GM19372 (cell line): ENCODE data around the gene DMRTB1.
"Not testable (repeated sequence)": the region's sequence is repeated elsewhere in the genome, so short reads cannot be mapped to it uniquely, and the experiment has no call there.

Experiments used
- ATAC-seq: cut with Tn5 transposase; IDR thresholded peaks from one replicate; pipeline ENCODE4 v1.9.1; 2021; ENCODE audit warnings: mild to moderate bottlenecking, low read depth, moderate library complexity; ENCODE audit not compliant: unreplicated experiment

DMRTB1 gene

DNA sequence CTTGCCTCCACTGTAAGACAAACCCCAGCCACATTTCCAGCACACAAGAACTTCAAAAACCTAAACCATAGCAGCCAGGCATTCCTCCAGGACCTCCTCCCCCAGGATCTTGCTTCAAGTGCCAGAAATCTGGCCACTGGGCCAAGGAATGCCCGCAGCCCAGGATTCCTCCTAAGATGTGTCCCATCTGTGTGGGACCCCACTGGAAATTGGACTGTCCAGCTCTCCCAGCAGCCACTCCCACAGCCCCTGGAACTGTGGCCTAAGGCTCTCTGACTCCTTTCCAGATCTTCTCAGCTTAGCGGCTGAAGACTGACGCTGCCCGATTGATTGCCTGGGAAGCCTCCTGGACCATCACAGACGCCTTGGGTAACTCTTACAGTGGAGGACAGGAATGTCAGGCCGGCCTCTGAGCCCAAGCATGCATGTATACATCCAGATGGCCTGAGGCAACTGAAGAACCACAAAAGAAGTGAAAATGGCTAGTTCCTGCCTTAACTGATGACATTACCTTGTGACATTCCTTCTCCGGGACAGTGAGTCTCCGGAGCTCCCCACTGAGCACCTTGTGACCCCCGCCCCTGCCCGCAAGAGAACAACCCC lies 24.7 kb upstream of the DMRTB1 start:
- not testable (repeated sequence) for ATAC-seq

DNA sequence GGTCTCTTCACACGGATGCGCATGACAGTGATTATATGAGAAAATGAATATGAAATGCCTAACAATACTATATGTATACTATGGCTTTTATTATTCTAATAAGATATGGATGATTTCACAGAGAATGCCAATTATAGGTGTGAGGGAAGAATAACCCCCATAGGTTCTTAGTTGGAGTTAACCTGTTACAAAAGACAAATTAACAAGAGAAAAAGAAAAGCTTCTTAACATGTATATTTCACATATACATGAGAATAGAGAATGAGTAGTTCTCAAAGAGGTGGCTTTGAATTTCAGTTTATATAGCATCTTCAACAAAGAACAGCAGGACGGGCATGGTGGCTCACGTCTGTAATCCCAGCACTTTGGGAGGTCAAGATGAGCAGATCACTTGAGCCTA lies 24.0 kb upstream of the DMRTB1 start:
- no peak for ATAC-seq

DNA sequence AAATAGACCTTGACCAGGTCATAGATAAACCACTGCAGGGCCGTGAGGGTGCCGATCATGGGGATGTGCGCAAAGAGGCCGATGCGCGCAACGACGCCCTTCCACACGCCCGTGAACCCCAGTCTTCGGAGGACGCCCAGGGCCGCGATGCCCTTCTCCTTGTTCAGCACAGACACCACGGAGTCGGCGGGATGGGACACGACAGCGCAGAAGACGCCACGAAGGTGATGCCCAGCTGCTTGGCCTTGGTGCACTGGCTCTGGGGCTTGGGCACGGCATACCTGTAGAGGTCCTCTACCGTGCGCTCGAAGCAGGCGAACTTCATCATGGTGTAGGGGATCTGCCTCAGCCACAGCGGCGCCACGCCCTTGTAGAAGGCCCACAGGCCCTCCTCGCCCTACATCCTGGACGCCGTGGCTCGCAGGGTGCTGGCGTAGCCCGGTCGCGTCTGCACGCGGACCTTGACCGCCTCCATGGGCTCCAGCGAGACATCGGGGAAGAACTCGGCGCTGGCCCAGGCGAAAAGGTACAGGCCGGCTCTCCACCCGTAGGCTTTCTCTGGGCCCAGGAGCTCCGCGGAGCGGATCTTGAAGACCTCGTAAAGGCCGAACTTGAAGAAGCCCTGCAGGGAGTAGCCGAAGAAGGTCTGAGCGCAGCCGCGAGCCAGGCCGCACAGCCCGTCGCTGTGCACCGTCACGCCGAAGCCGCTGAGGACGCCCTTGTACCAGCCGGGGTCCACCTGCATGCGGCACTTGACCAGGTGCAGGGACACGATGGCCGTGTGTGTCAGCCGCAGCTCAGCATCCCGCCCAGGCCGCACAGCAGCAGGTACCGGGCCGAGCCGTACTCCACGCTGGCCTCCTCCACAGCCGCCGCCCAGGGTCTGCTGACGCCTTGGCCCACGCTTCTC lies 20.5 kb upstream of the DMRTB1 start:
- no peak for ATAC-seq

- ATAC-seq, result no peak
These were observed 19.6 kb upstream of the DMRTB1 start for GRCh38 chr1:53439337-53440207.

GRCh38 chr1:53440633-53441032 lies 18.6 kb upstream of the DMRTB1 start:
- no peak for ATAC-seq

- ATAC-seq, result no peak
These were observed 16.9 kb upstream of the DMRTB1 start for GRCh38 chr1:53442299-53442698.

DNA sequence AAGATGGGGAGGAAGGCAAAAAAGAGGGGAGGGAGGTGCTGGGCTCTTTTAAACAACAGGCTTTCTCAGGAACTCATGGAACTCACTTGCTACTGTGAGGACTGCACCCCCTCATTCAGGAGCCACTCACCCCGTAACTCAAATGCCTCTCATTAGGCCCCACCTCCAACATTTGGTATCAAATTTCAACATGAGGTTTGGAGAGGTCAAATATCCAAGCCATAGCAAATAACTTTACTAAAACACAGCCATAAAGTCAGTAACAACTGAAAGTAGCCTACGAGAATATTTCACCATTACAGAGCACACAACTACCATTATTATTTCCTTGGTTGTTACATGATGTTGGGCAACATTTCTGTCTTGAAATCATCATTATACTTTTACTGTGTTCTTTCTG lies 13.1 kb upstream of the DMRTB1 start:
- ATAC-seq, result no peak

DNA sequence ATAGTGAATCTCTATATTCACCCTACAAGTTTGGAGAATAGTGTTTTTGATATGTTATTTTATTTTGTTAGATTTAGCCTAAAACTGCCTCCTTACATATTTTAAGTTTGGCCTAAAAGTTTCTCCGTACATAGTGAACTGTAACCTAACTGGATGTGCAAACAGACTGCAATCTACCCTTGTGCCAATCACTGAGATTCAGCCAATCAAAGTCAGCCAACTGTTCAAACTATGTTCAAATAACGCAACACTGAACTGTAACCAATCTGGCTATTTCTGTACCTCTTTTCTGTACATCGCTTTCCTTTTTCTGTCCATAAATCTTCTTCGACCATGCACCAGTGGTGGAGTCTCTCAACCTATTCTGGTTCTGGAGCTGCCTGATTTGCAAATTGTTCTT lies 11.8 kb upstream of the DMRTB1 start:
- ATAC-seq, result no peak

- ATAC-seq, result no peak
These were observed 10.9 kb upstream of the DMRTB1 start for GRCh38 chr1:53448241-53448841.

DNA sequence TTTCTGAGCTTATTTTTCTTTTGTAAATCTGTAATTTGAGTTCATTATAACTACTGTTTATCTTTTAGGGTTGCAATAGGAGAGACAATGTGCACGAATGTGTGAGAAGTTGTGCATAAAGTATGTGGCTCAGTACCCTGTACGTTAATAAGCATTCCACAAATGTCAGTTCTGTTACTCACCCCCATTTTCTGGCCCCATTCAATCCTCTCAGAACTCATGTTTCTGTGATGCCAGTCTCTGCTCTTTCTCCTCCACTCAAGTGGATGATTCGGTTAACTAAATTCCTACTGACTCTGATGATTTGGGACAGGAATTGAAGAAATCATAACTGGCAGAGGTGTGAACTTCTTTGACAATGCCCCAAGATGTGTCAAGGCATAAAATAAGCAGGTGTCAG lies 10.2 kb upstream of the DMRTB1 start:
- ATAC-seq, result no peak

DNA sequence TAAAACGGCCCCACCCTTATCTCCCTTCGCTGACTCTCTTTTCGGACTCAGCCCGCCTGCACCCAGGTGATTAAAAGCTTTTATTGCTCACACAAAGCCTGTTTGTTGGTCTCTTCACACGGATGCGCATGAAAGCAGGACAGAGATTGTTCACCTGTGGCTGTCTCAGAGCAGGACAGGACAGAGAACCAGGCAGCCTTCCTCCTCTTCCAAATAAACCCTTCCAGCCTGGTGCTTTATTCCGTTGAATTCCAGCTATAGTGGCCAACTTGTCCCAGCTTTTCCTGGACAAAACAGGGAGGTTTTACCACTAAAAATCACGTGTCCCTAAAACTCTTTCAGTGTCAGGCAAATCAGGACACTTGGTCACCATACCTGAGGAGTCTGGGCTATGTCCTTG lies 9.5 kb upstream of the DMRTB1 start:
- no peak for ATAC-seq

GRCh38 chr1:53450225-53450624 lies 9.0 kb upstream of the DMRTB1 start:
- ATAC-seq, result no peak

DNA sequence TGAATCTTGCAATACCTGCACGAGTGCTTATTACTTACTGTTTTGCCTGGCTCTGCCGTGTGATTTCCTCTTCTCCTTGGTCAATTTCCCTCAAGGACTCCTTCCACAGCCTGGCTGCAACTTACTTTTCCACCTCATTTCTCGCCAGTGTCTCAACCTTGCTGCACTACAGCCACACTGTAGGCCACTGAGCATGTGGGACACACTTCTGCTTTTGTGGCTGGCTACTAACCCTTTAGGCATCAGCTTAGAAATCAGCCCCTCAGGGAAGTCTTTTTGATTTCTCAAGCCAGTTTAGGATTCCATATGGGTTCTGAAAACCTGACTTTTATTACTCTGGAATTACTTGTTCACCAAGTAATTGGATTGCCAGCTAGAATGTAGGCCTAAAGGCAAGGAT lies 5.2 kb upstream of the DMRTB1 start:
- no peak for ATAC-seq

- ATAC-seq, result no peak
These were observed 3.7 kb upstream of the DMRTB1 start for GRCh38 chr1:53455364-53455991.

DNA sequence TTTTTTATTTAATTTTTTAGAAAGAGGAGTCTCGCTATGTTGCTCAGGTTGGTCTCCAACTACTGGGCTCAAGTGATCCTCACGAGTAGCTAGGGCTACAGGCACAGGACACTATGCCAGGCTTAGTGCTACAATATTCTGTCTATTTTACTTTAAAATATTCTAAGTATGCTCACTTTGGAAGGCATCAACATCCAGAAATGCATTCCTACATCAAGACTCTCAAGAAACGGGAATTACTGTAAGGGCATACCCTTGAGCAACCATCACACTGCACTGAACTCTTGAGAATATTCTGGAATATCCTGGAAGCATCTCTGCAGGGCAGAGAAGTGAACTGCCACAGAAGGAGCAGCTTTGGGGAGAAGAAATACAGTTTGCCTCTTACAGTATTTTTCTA lies 565 bp upstream of the DMRTB1 start:
- no peak for ATAC-seq

- ATAC-seq, result no peak
These were observed 1.0 kb downstream of the DMRTB1 start for GRCh38 chr1:53460211-53460634.

- ATAC-seq, result no peak
These were observed 1.6 kb downstream of the DMRTB1 start for GRCh38 chr1:53460666-53461322.

- no peak for ATAC-seq
These were observed 2.3 kb downstream of the DMRTB1 start for GRCh38 chr1:53461323-53462044.

- ATAC-seq, result no peak
These were observed 3.0 kb downstream of the DMRTB1 start for GRCh38 chr1:53462193-53462592.
